SJCRH30 (cell line): ENCODE data around the gene CACNA1D. TPM values are rescaled to one million over a fixed set of nuclear protein-coding genes. Genes with fewer than 3 reads are reported as not detected.

Experiments
- DNase-seq, 2 experiments: peaks; one replicate each; pipeline ENCODE4 v3.0.0-alpha.2; 2015 to 2020
- H3K27ac ChIP-seq: fragments of 250-450 bp; sonication (Bioruptor Pico); 2 replicates; pipeline ENCODE4 v1.5.1; 2020; ENCODE audit warnings: mild to moderate bottlenecking, moderate library complexity
- H3K27me3 ChIP-seq: fragments of 250-450 bp; sonication (Bioruptor Pico); 2 replicates; pipeline ENCODE4 v1.5.1; 2020; ENCODE audit warnings: mild to moderate bottlenecking, moderate library complexity
- H3K36me3 ChIP-seq: fragments of 250-450 bp; sonication (Bioruptor Pico); 2 replicates; pipeline ENCODE4 v1.5.1; 2020; ENCODE audit warnings: mild to moderate bottlenecking, moderate library complexity
- H3K4me1 ChIP-seq: fragments of 250-450 bp; sonication (Bioruptor Pico); 2 replicates; pipeline ENCODE4 v1.5.1; 2020; ENCODE audit warnings: mild to moderate bottlenecking, moderate library complexity
- H3K4me3 ChIP-seq: fragments of 250-450 bp; sonication (Bioruptor Pico); 2 replicates; pipeline ENCODE4 v1.5.1; 2020; ENCODE audit warnings: mild to moderate bottlenecking, moderate library complexity
- H3K9me3 ChIP-seq: fragments of 250-450 bp; sonication (Bioruptor Pico); replicated peaks from 2 replicates; pipeline ENCODE4 v1.5.1; 2020; ENCODE audit warnings: mild to moderate bottlenecking, moderate library complexity
- total RNA-seq: library from RNA; depleted of rRNA; stranded (reverse); fragments of >200 nt; shearing (Covaris generic); gene quantifications from 2 replicates; pipeline ENCODE4 v1.2.3, GENCODE V29; 2014

CACNA1D gene
- total RNA-seq, 1 experiment from 2014 or later = not detected

GRCh38 chr3:53486961-53487654 lies 7.3 kb upstream of the CACNA1D start:
- Histone ChIP-seq H3K36me3 (no peaks in the 10 kb centered on the region), H3K9me3 (no peaks in the 10 kb centered on the region), H3K4me3 (no peak overlapping the region), H3K27ac (no peak overlapping the region), H3K4me1 (no peaks in the 10 kb centered on the region), H3K27me3 (no peaks in the 10 kb centered on the region)
- DNase-seq = no peak

GRCh38 chr3:53489386-53489785 lies 5.0 kb upstream of the CACNA1D start:
- H3K27ac ChIP-seq = no peak overlapping the region
- no peak for DNase-seq
- no peaks in the 10 kb centered on the region for H3K27me3 ChIP-seq
- no peaks in the 10 kb centered on the region for H3K36me3 ChIP-seq
- no peak overlapping the region for H3K4me3 ChIP-seq
- no peaks in the 10 kb centered on the region for H3K4me1 ChIP-seq
- H3K9me3 ChIP-seq = no peaks in the 10 kb centered on the region

GRCh38 chr3:53489787-53490458 lies 4.5 kb upstream of the CACNA1D start:
- DNase-seq = no peak
- Histone ChIP-seq H3K4me3 (no peak overlapping the region), H3K4me1 (no peaks in the 10 kb centered on the region), H3K9me3 (no peaks in the 10 kb centered on the region), H3K36me3 (no peaks in the 10 kb centered on the region), H3K27ac (no peak overlapping the region), H3K27me3 (no peaks in the 10 kb centered on the region)

- H3K27me3 ChIP-seq = no peaks in the 10 kb centered on the region
- no peak overlapping the region for H3K4me3 ChIP-seq
- no peaks in the 10 kb centered on the region for H3K36me3 ChIP-seq
- no peak for DNase-seq
- no peaks in the 10 kb centered on the region for H3K4me1 ChIP-seq
- no peak overlapping the region for H3K27ac ChIP-seq
- no peaks in the 10 kb centered on the region for H3K9me3 ChIP-seq
Measured at GRCh38 chr3:53490459-53490968, 3.9 kb upstream of the CACNA1D start.

GRCh38 chr3:53491276-53491675 lies 3.1 kb upstream of the CACNA1D start:
- no peaks in the 10 kb centered on the region for H3K9me3 ChIP-seq
- H3K4me1 ChIP-seq = no peaks in the 10 kb centered on the region
- DNase-seq = no peak
- H3K4me3 ChIP-seq = no peak overlapping the region
- no peak overlapping the region for H3K27ac ChIP-seq
- H3K27me3 ChIP-seq = no peaks in the 10 kb centered on the region
- H3K36me3 ChIP-seq = no peaks in the 10 kb centered on the region

GRCh38 chr3:53493595-53493962 lies 832 bp upstream of the CACNA1D start:
- Histone ChIP-seq H3K27me3 (no peaks in the 10 kb centered on the region), H3K4me3 (no peak overlapping the region), H3K9me3 (no peaks in the 10 kb centered on the region), H3K36me3 (no peaks in the 10 kb centered on the region), H3K27ac (no peak overlapping the region), H3K4me1 (no peaks in the 10 kb centered on the region)
- DNase-seq = no peak

GRCh38 chr3:53495146-53495519 lies 722 bp downstream of the CACNA1D start:
- no peak overlapping the region for H3K4me3 ChIP-seq
- H3K36me3 ChIP-seq = no peaks in the 10 kb centered on the region
- no peaks in the 10 kb centered on the region for H3K4me1 ChIP-seq
- no peak for DNase-seq
- H3K27ac ChIP-seq = no peak overlapping the region
- no peaks in the 10 kb centered on the region for H3K27me3 ChIP-seq
- H3K9me3 ChIP-seq = no peaks in the 10 kb centered on the region

GRCh38 chr3:53495520-53496391 lies 1.3 kb downstream of the CACNA1D start:
- H3K4me3 ChIP-seq = no peak overlapping the region
- H3K9me3 ChIP-seq = no peaks in the 10 kb centered on the region
- no peaks in the 10 kb centered on the region for H3K27me3 ChIP-seq
- no peaks in the 10 kb centered on the region for H3K36me3 ChIP-seq
- no peak overlapping the region for H3K27ac ChIP-seq
- no peaks in the 10 kb centered on the region for H3K4me1 ChIP-seq
- DNase-seq = no peak

GRCh38 chr3:53496392-53496670 lies 1.9 kb downstream of the CACNA1D start:
- no peaks in the 10 kb centered on the region for H3K36me3 ChIP-seq
- DNase-seq = no peak
- no peak overlapping the region for H3K4me3 ChIP-seq
- no peaks in the 10 kb centered on the region for H3K27me3 ChIP-seq
- H3K27ac ChIP-seq = no peak overlapping the region
- H3K4me1 ChIP-seq = no peaks in the 10 kb centered on the region
- no peaks in the 10 kb centered on the region for H3K9me3 ChIP-seq

- no peaks in the 10 kb centered on the region for H3K4me1 ChIP-seq
- H3K36me3 ChIP-seq = no peaks in the 10 kb centered on the region
- no peak for DNase-seq
- no peak overlapping the region for H3K4me3 ChIP-seq
- no peak overlapping the region for H3K27ac ChIP-seq
- H3K27me3 ChIP-seq = no peaks in the 10 kb centered on the region
- no peaks in the 10 kb centered on the region for H3K9me3 ChIP-seq
Measured at GRCh38 chr3:53496984-53497383, 2.6 kb downstream of the CACNA1D start.

GRCh38 chr3:53498806-53499641 lies 4.6 kb downstream of the CACNA1D start:
- no peaks in the 10 kb centered on the region for H3K27me3 ChIP-seq
- no peaks in the 10 kb centered on the region for H3K9me3 ChIP-seq
- H3K4me1 ChIP-seq = no peaks in the 10 kb centered on the region
- H3K36me3 ChIP-seq = no peaks in the 10 kb centered on the region
- H3K4me3 ChIP-seq = no peak overlapping the region
- no peak overlapping the region for H3K27ac ChIP-seq
- no peak for DNase-seq

GRCh38 chr3:53500165-53500777 lies 5.9 kb downstream of the CACNA1D start:
- no peaks in the 10 kb centered on the region for H3K27me3 ChIP-seq
- H3K36me3 ChIP-seq = no peaks in the 10 kb centered on the region
- no peak for DNase-seq
- H3K9me3 ChIP-seq = no peaks in the 10 kb centered on the region
- no peaks in the 10 kb centered on the region for H3K4me1 ChIP-seq
- no peak overlapping the region for H3K27ac ChIP-seq
- H3K4me3 ChIP-seq = no peak overlapping the region

- no peaks in the 10 kb centered on the region for H3K36me3 ChIP-seq
- H3K4me3 ChIP-seq = no peak overlapping the region
- H3K27ac ChIP-seq = no peak overlapping the region
- H3K4me1 ChIP-seq = no peaks in the 10 kb centered on the region
- no peaks in the 10 kb centered on the region for H3K27me3 ChIP-seq
- DNase-seq = no peak
- H3K9me3 ChIP-seq = no peaks in the 10 kb centered on the region
Measured at GRCh38 chr3:53501178-53501577, 6.8 kb downstream of the CACNA1D start.

GRCh38 chr3:53502737-53503136 lies 8.3 kb downstream of the CACNA1D start:
- Histone ChIP-seq H3K9me3 (no peaks in the 10 kb centered on the region), H3K27ac (no peak overlapping the region), H3K4me1 (no peaks in the 10 kb centered on the region), H3K4me3 (no peak overlapping the region), H3K36me3 (no peaks in the 10 kb centered on the region), H3K27me3 (no peaks in the 10 kb centered on the region)
- no peak for DNase-seq
